Activated CD4-positive, CD25-positive, alpha-beta regulatory T cell treated with anti-CD3 and anti-CD28 coated beads, Interleukin-2, amount 50 U/mL, for 24 hours (primary cell): ENCODE measurements around the gene ZNF467.

ENCODE experiments used
- ATAC-seq, 2 donors: fragments of 150-1000 bp; cut with Tn5 transposase; one replicate each; pipeline ENCODE4 v1.10.0; 2021; ENCODE audit warnings: mild to moderate bottlenecking in 1 of 2, moderate library complexity in 1 of 2

Gene ZNF467

GRCh38 chr7:149743476-149744255, 29.7 kb downstream of the ZNF467 start:
- no peak for ATAC-seq

GRCh38 chr7:149742075-149742701, 31.2 kb downstream of the ZNF467 start:
- peak; percentile 56 to 60 for ATAC-seq

- ATAC-seq: no peak
Observed at GRCh38 chr7:149741629-149742028, 31.8 kb downstream of the ZNF467 start.

- ATAC-seq: no peak
Observed at GRCh38 chr7:149736478-149737360, 36.7 kb downstream of the ZNF467 start.

GRCh38 chr7:149735779-149736477, 37.5 kb downstream of the ZNF467 start:
- no peak for ATAC-seq

GRCh38 chr7:149735181-149735602, 38.2 kb downstream of the ZNF467 start:
- no peak for ATAC-seq

GRCh38 chr7:149734791-149735075, 38.7 kb downstream of the ZNF467 start:
- no peak for ATAC-seq

GRCh38 chr7:149733924-149734790, 39.2 kb downstream of the ZNF467 start:
- ATAC-seq: no peak

DNA sequence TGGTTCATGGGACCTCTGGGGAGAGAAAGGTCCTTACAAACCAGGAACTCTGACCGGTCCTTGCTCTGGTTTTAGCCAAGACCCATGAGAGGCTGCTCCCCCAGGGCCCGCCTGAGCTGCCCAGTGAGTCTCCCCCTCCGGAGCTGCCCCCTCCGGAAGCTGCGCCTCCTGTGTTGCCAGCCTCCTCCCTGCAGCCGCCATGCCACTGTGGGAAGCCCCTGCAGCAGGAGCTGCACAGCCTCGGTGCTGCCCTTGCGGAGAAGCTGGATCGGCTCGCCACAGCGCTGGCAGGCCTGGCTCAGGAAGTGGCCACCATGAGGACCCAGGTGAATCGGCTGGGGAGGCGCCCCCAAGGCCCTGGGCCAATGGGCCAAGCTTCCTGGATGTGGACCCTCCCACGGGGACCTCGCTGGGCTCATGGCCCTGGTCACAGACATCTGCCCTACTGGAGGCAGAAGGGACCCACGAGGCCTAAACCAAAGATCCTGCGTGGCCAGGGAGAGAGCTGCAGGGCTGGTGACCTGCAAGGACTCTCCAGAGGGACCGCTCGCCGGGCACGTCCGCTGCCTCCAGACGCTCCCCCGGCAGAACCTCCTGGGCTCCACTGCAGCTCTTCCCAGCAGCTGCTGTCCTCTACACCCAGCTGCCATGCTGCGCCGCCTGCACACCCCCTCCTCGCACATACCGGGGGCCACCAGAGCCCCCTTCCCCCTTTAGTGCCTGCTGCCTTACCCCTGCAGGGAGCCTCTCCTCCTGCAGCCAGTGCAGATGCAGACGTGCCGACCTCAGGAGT, 40.1 kb downstream of the ZNF467 start:
- no peak for ATAC-seq

DNA sequence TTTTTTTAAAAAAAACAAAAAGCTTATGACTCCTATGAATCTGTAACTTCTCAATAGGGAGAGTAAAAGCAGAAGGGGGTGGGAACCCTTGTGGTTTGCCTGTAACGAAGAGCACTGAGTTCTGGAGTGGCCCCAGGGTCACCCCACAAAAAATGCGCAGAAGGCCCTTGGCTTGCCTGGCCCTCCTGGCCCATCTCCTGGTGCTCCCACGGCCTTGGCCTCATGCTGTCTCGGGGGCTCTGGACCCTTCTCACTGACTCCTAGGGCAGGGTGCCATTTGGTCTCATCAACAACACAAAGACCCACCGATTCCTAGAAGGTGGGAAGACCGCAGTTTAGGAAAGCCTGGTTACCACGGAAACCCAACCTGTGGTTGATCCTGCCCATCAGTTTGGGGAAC, 40.8 kb downstream of the ZNF467 start:
- no peak for ATAC-seq

- no peak for ATAC-seq
Observed at GRCh38 chr7:149732111-149732561, 41.3 kb downstream of the ZNF467 start.

DNA sequence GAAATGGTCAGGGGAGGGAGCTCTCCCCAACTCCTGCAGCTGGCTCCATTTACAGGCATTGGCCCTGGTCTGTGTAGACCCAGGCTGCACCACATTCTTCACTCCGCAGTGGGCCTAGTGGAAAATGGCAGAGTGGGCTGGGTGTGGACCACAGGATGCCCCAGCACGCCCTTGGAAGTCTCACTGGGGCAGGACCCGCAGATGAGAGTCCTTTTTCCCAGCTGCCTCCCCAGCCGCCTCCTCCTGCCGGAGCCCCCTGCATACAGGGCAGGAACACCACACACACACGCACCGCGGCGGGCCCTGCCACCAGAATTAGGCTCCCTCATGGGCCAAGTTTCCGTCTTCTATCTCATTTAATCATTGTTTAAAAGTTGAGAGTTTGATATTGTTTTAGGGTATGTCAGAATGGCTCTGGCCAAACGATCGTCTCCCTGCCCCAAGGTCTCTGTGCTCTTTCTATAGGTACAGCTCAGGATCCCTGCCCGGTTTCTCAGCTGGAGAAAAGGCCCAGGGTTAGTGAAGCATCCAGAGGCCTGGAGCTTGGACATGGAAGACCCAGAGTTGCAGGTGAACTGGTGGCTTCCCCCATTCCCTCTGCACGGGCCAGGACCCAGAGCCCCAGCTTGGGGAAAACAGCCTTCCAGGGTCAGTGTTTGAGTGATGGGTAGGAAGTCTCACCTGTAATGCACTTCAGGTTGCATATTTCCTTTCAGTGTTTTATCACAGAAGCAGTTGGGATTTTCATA, 42.0 kb downstream of the ZNF467 start:
- ATAC-seq: no peak

DNA sequence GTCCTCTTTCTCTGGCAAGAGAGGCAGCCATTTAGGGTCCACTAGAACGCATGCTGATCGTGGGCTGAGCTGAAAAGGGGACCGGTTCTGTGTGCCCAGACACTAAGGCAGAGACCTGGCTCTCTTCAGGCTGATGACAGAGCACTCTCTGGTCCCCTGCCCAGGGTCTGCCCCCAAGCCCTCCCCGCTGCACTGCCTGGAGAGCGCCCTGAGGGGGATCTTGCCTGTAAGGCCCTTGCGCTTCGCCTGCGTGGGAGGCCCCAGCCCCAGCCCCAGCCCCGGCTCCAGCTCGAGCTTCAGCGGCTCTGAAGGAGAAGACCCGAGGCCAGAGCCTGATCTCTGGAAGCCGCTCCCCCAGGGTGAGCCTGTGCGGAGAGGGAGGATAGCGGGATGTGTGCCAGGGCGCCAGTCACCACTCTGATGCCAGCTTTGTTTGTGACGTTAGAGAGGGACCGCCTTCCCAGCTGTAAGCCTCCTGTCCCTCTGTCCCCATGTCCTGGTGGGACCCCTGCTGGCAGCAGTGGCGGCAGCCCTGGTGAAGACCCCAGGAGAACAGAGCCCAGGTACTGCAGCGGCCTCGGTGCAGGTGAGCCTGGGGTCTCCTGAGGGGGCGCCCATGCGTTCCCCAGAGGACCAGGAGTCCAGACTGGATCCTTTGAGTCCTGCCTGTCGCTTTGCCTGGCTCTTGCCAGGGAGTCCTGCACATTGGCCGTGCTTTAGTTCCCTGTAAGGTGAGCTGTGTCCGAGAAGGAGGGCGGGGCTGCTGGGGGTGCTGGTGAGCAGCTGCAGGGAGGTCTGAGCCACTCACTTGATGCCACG, 43.2 kb downstream of the ZNF467 start:
- ATAC-seq: no peak

DNA sequence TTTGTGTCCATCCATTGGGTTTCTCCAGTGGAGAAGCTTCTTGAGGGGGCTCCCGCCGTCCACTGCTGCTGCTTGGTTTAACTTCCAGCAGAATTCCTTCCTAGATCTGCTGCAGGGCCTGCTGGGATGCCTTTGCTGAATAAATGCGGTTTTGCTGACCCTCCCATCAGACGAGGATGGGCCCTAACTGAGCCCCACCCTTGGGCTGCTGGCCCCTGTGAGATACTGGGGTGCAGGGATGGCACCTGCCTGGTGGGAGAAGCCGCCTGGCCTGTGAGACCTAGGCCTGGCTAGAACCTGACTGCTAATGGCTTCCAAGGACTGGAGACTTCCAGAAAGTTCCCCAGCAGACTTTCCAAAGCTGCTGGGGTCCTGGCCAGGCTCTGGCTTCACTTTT, 43.8 kb downstream of the ZNF467 start:
- no peak for ATAC-seq

DNA sequence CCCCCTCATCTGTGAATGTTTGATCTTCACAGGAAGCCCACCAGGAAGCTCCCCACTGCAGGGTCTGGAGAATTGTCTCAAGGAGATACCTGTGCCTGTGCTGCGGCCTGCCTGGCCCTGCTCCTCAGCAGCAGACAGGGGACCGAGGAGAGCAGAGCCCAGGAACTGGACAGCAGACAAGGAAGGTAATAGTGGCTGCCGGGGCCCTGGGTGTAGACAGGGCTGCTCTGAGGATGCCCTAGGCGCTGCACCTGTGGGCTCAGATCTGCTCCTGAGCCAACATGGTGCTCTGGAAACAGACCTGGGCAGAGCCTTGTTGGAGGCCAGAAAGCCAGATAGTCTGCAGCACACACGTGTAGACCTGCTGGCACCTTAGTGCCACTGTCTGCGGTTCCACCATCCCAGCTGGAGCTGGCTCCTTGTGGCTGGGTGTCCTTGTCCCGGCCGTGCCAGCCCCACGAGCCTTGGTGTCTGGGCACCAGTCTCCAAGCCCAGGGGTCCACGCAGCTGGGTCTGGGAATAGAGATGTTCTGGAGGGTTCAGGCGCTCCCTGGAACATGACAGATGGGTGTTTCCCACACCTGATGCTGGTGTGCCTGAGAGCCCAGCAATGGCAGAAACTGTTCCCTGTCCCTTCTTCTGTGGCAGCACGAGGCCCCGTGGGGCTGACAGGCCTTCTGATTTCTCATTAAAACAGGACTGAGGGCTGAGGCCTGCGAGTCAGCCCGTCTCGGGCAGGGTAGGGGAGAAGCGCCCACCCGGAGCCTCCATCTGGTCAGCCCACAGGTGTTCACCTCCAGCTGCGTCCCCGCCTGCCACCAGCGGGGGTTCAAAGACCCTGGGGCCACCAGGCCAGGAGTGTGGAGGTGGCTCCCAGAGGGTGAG, 44.7 kb downstream of the ZNF467 start:
- ATAC-seq: no peak

DNA sequence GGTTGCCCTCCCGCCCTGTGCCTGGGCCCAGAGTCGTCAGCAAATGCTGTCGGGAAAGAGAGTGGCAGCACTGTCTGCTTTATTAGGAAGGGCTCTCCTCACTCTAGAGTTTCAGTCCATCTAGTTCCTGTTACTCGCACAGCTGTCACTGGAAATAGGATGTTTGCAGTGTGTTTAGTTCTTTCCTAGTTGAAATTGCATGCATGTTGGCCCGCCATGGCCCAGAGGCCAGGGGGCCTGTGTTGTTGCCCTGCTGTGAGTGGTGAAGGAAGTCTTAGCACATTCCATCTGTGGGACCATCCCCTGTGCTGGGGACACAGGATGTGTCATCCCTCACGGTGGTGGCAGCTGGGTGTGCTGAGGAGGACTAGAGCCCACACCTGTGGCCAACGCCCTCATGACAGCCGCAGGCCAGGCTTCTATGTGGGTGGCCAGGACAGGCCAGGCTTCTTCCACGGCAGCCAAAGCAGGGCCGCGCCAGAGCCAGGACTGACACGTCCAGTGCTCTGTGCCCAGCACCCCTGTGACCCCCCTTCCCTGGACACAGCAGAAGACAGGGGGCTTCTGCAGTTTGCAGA, 45.4 kb downstream of the ZNF467 start:
- ATAC-seq: no peak

DNA sequence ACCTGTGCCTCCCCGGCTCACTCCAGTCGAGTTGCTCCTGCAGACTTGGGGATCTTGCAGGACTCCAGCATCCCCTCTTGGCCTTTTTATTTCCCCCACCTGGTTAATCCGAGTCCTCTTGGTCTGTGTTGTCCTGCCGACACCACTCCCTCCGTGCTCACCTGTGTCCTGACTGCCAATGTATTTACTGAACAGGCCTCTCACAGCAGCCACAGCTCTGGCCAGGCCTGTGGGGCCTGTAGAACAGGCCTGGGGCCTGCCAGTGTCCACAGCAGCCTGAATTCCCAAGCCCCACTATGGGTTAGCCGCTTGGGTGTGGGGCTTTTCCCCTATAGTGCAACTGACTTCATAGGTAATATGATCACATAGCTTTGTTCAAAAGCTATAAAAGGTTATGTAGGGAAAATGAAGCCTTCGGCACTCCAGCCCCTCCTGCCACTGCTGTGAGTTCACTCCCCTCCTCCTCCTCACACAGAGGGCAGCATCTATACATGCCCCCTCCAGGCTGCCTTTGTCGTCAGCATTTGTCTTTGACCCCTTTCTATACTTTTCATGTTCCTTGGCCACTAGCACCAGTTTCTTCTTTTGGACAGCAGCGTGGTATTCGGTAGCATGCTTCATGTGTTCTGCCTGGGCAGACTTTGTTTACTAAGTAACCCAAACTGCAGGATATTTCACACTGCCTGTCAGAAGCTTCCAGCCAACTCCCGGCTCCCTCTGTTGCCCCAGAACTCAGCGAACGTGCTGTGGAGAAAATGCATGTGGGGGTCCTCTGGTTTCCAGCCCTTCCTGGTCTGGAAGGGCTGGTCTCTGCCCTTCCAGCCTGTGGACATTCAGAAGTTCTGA, 46.1 kb downstream of the ZNF467 start:
- no peak for ATAC-seq
